ENCODE results near the gene GHDC. TPM values are rescaled to one million over a fixed set of nuclear protein-coding genes. Genes with fewer than 3 reads are reported as not detected.

GHDC gene
- total and polyA plus RNA-seq, 2 of the 13 experiments (the other 11 are each of a cell fraction or from before 2014, with no cell fraction given) = 15.4 to 22.5 TPM

DNA sequence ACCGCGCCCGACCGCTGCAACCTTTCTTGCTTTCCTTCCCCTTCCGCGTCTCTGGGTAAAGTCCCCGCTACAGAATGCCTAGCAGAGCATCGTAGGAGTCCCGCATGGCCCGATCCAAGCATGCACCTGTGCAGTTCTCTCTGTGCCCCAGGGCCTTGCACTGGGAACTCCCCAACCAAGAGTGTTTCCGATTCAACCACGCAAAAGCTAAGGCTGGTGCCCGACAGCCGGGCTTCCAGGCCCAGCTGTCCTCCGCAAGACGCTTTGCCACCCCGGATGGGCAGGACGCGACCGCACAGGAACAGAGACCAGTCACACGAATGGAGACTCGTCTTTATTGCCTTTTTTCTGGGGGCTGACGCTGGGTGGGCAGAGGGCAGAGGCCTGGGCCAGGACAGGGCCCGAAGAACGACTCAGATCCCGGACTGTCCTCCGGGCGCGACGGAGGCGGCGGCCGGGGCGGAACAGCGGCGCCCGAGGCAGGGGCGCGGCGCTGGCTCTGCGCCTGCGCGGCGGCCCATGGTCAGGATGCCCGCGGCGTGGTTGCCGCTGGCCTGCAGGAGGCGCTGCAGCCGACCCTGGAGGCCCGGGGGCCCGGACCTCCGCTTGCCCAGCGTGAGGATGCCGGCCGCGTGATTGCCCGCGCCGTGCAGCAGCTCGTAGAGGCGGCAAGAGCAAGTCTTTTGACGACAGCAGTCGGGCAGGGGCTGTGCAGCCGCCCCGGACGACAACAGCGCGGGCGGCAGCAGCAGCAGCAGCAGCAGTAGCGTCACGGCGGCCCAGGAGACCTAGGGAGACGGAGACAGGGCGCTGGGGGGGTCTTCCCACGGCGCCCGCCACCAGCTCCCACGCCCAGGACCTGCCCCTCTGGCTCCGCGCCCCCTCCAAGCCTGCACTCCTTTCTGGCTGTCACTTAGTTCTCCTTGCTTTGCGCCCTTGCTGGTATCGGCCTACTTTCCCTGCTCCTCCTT is 10.3 kb downstream of the GHDC start (continued):
- TF ChIP-seq, protein P1, sequence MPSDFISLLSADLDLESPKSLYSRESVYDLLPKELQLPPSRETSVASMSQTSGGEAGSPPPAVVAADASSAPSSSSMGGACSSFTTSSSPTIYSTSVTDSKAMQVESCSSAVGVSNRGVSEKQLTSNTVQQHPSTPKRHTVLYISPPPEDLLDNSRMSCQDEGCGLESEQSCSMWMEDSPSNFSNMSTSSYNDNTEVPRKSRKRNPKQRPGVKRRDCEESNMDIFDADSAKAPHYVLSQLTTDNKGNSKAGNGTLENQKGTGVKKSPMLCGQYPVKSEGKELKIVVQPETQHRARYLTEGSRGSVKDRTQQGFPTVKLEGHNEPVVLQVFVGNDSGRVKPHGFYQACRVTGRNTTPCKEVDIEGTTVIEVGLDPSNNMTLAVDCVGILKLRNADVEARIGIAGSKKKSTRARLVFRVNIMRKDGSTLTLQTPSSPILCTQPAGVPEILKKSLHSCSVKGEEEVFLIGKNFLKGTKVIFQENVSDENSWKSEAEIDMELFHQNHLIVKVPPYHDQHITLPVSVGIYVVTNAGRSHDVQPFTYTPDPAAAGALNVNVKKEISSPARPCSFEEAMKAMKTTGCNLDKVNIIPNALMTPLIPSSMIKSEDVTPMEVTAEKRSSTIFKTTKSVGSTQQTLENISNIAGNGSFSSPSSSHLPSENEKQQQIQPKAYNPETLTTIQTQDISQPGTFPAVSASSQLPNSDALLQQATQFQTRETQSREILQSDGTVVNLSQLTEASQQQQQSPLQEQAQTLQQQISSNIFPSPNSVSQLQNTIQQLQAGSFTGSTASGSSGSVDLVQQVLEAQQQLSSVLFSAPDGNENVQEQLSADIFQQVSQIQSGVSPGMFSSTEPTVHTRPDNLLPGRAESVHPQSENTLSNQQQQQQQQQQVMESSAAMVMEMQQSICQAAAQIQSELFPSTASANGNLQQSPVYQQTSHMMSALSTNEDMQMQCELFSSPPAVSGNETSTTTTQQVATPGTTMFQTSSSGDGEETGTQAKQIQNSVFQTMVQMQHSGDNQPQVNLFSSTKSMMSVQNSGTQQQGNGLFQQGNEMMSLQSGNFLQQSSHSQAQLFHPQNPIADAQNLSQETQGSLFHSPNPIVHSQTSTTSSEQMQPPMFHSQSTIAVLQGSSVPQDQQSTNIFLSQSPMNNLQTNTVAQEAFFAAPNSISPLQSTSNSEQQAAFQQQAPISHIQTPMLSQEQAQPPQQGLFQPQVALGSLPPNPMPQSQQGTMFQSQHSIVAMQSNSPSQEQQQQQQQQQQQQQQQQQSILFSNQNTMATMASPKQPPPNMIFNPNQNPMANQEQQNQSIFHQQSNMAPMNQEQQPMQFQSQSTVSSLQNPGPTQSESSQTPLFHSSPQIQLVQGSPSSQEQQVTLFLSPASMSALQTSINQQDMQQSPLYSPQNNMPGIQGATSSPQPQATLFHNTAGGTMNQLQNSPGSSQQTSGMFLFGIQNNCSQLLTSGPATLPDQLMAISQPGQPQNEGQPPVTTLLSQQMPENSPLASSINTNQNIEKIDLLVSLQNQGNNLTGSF (CRISPR knock-in tag; IDR thresholded peaks at IDR 0.05) = peak; percentile 89; the same call in 1 of the 2 replicates
- TF ChIP-seq TSC22D2 (CRISPR knock-in tag; IDR thresholded peaks at IDR 0.05; ENCODE audit: borderline replicate concordance) (peak; percentile 57; the same call in 1 of the 2 replicates), BCLAF1 (IDR thresholded peaks at IDR 0.05) (no peak), HNRNPK (IDR thresholded peaks at IDR 0.05; ENCODE audit: low read depth, low read length, poor library complexity, severe bottlenecking) (peak; percentile 64), ZNF205 (CRISPR knock-in tag; IDR thresholded peaks at IDR 0.05) (no peak), GPN1 (CRISPR knock-in tag; IDR thresholded peaks at IDR 0.05; ENCODE audit: borderline replicate concordance) (no peak), MXD4 (CRISPR knock-in tag; IDR thresholded peaks at IDR 0.05) (peak; percentile 16), KDM1A (CRISPR knock-in tag; IDR thresholded peaks at IDR 0.05) (no peak), ZNF788 (CRISPR knock-in tag; IDR thresholded peaks at IDR 0.05; ENCODE audit: borderline replicate concordance) (0 out of 2 replicates have a peak, but pooled peaks have one; percentile 40), ZNF121 (CRISPR knock-in tag; IDR thresholded peaks at IDR 0.05) (no peak; the same call in 1 of the 2 replicates)
- TF ChIP-seq, protein P2, sequence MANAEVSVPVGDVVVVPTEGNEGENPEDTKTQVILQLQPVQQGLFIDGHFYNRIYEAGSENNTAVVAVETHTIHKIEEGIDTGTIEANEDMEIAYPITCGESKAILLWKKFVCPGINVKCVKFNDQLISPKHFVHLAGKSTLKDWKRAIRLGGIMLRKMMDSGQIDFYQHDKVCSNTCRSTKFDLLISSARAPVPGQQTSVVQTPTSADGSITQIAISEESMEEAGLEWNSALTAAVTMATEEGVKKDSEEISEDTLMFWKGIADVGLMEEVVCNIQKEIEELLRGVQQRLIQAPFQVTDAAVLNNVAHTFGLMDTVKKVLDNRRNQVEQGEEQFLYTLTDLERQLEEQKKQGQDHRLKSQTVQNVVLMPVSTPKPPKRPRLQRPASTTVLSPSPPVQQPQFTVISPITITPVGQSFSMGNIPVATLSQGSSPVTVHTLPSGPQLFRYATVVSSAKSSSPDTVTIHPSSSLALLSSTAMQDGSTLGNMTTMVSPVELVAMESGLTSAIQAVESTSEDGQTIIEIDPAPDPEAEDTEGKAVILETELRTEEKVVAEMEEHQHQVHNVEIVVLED (CRISPR knock-in tag; IDR thresholded peaks at IDR 0.05; ENCODE audit: borderline replicate concordance) = peak; percentile 64
- TF ChIP-seq, protein P3, sequence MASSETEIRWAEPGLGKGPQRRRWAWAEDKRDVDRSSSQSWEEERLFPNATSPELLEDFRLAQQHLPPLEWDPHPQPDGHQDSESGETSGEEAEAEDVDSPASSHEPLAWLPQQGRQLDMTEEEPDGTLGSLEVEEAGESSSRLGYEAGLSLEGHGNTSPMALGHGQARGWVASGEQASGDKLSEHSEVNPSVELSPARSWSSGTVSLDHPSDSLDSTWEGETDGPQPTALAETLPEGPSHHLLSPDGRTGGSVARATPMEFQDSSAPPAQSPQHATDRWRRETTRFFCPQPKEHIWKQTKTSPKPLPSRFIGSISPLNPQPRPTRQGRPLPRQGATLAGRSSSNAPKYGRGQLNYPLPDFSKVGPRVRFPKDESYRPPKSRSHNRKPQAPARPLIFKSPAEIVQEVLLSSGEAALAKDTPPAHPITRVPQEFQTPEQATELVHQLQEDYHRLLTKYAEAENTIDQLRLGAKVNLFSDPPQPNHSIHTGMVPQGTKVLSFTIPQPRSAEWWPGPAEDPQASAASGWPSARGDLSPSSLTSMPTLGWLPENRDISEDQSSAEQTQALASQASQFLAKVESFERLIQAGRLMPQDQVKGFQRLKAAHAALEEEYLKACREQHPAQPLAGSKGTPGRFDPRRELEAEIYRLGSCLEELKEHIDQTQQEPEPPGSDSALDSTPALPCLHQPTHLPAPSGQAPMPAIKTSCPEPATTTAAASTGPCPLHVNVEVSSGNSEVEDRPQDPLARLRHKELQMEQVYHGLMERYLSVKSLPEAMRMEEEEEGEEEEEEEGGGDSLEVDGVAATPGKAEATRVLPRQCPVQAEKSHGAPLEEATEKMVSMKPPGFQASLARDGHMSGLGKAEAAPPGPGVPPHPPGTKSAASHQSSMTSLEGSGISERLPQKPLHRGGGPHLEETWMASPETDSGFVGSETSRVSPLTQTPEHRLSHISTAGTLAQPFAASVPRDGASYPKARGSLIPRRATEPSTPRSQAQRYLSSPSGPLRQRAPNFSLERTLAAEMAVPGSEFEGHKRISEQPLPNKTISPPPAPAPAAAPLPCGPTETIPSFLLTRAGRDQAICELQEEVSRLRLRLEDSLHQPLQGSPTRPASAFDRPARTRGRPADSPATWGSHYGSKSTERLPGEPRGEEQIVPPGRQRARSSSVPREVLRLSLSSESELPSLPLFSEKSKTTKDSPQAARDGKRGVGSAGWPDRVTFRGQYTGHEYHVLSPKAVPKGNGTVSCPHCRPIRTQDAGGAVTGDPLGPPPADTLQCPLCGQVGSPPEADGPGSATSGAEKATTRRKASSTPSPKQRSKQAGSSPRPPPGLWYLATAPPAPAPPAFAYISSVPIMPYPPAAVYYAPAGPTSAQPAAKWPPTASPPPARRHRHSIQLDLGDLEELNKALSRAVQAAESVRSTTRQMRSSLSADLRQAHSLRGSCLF (CRISPR knock-in tag; IDR thresholded peaks at IDR 0.05; ENCODE audit: borderline replicate concordance) = no peak
